VCaP (cell line): Measurements from ENCODE around the gene SYNDIG1.

Experiments used
- H3K27ac ChIP-seq: fragments of 450-650 bp; 2 replicates; pipeline ENCODE4 v1.5.1; 2017
- TF ChIP-seq, protein P1 (sequence below): fragments of 450-650 bp; conservative IDR thresholded peaks from 2 replicates; pipeline ENCODE4 v1.5.1; 2017; ENCODE audit warnings: mild to moderate bottlenecking, moderate library complexity

Gene SYNDIG1

GRCh38 chr20:24705486-24705885, 236.1 kb downstream of the SYNDIG1 start:
- TF ChIP-seq, protein P1, sequence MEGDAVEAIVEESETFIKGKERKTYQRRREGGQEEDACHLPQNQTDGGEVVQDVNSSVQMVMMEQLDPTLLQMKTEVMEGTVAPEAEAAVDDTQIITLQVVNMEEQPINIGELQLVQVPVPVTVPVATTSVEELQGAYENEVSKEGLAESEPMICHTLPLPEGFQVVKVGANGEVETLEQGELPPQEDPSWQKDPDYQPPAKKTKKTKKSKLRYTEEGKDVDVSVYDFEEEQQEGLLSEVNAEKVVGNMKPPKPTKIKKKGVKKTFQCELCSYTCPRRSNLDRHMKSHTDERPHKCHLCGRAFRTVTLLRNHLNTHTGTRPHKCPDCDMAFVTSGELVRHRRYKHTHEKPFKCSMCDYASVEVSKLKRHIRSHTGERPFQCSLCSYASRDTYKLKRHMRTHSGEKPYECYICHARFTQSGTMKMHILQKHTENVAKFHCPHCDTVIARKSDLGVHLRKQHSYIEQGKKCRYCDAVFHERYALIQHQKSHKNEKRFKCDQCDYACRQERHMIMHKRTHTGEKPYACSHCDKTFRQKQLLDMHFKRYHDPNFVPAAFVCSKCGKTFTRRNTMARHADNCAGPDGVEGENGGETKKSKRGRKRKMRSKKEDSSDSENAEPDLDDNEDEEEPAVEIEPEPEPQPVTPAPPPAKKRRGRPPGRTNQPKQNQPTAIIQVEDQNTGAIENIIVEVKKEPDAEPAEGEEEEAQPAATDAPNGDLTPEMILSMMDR: no peak
- no peak overlapping the region for H3K27ac ChIP-seq

DNA sequence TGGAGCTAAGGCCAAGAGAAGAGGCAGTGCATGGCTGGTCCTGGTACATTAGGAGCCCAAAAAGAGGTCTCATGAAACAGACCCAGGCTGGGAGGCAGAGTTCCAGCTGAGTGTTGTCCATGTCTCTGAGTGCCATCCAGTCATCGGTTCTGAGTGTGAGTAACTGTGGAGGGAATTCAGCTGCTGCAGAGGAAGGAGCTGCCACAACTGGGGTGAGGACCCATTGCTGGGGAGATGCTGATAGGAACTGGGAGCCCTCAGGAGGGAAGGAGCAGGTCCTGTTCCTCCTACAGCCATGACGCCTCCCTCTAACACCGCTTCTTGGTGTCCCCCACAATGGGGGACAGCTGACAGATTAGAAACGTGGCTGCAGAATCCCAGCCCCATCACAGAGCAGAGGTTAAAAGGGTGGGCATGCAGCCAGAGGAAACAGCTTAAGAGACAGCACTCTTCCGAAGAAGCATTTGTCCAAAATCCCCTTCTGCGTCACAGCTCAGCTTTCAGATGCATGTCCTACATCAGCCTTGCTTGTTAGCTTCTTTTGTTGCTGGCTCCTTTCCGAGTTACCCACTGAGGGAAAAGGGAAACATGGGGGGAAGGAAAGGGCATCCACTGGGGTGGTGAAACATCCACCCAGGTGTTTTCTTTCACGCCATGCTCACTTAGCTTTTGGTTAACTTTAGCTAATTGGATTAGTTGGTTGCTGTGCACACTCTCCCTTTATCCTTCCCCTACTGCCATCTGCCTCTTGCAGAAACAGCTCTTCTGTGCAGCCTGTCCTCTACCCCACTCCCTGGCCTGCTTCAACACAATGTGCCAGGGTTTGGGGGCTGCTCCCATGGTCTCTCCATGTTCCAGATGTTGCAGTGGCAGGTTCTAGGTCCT, 239.2 kb downstream of the SYNDIG1 start:
- no peak overlapping the region for H3K27ac ChIP-seq
- TF ChIP-seq, protein P1: no peak
